ENCODE data around the gene CARS1.

CARS1 gene

GRCh38 chr11:2980168-2980840, 76.9 kb downstream of the CARS1 start:
- no peak for TF ChIP-seq CTCF (IDR thresholded peaks at IDR 0.05; ENCODE audit: poor library complexity, severe bottlenecking)
- DNase-seq (ENCODE audit: low spot score) (no peak), ATAC-seq (ENCODE audit: low read depth) (peak; percentile 55)
- H3K27ac ChIP-seq (ENCODE audit: poor library complexity, severe bottlenecking): peak overlapping the region; percentile 46
- H3K27me3 ChIP-seq (ENCODE audit: insufficient read depth, poor library complexity, severe bottlenecking): no peaks in the 10 kb centered on the region
- H3K4me1 ChIP-seq (ENCODE audit: insufficient read depth, poor library complexity, severe bottlenecking): peaks cover 11% of the 10 kb centered on the region
- H3K4me3 ChIP-seq (ENCODE audit: severe bottlenecking): no peak overlapping the region
- no peaks in the 10 kb centered on the region for H3K9me3 ChIP-seq (ENCODE audit: severe bottlenecking)
- H3K36me3 ChIP-seq (ENCODE audit: low read depth): peaks cover 71% of the 10 kb centered on the region

GRCh38 chr11:2977113-2977512, 80.1 kb downstream of the CARS1 start:
- Histone ChIP-seq H3K36me3 (ENCODE audit: low read depth) (peaks cover 90% of the 10 kb centered on the region), H3K27me3 (ENCODE audit: insufficient read depth, poor library complexity, severe bottlenecking) (no peaks in the 10 kb centered on the region), H3K9me3 (ENCODE audit: severe bottlenecking) (no peaks in the 10 kb centered on the region), H3K4me1 (ENCODE audit: insufficient read depth, poor library complexity, severe bottlenecking) (peaks cover 11% of the 10 kb centered on the region), H3K4me3 (ENCODE audit: severe bottlenecking) (no peak overlapping the region), H3K27ac (ENCODE audit: poor library complexity, severe bottlenecking) (no peak overlapping the region)
- no peak for DNase-seq (ENCODE audit: low spot score)
- TF ChIP-seq CTCF (IDR thresholded peaks at IDR 0.05; ENCODE audit: poor library complexity, severe bottlenecking): no peak
- no peak for ATAC-seq (ENCODE audit: low read depth)

- no peaks in the 10 kb centered on the region for H3K9me3 ChIP-seq (ENCODE audit: severe bottlenecking)
- DNase-seq (ENCODE audit: low spot score): no peak
- no peaks in the 10 kb centered on the region for H3K27me3 ChIP-seq (ENCODE audit: insufficient read depth, poor library complexity, severe bottlenecking)
- TF ChIP-seq CTCF (IDR thresholded peaks at IDR 0.05; ENCODE audit: poor library complexity, severe bottlenecking): no peak
- H3K4me3 ChIP-seq (ENCODE audit: severe bottlenecking): no peak overlapping the region
- ATAC-seq (ENCODE audit: low read depth): no peak
- H3K27ac ChIP-seq (ENCODE audit: poor library complexity, severe bottlenecking): no peak overlapping the region
- H3K4me1 ChIP-seq (ENCODE audit: insufficient read depth, poor library complexity, severe bottlenecking): peaks cover 11% of the 10 kb centered on the region
- peaks cover 91% of the 10 kb centered on the region for H3K36me3 ChIP-seq (ENCODE audit: low read depth)
These were observed 80.7 kb downstream of the CARS1 start for GRCh38 chr11:2976294-2977063.

- TF ChIP-seq CTCF (IDR thresholded peaks at IDR 0.05; ENCODE audit: poor library complexity, severe bottlenecking): peak; percentile 62
- H3K27ac ChIP-seq (ENCODE audit: poor library complexity, severe bottlenecking): no peak overlapping the region
- DNase-seq (ENCODE audit: low spot score): no peak
- peaks cover 98% of the 10 kb centered on the region for H3K36me3 ChIP-seq (ENCODE audit: low read depth)
- no peaks in the 10 kb centered on the region for H3K9me3 ChIP-seq (ENCODE audit: severe bottlenecking)
- ATAC-seq (ENCODE audit: low read depth): peak; percentile 78
- H3K27me3 ChIP-seq (ENCODE audit: insufficient read depth, poor library complexity, severe bottlenecking): no peaks in the 10 kb centered on the region
- peaks cover 8% of the 10 kb centered on the region for H3K4me1 ChIP-seq (ENCODE audit: insufficient read depth, poor library complexity, severe bottlenecking)
- no peak overlapping the region for H3K4me3 ChIP-seq (ENCODE audit: severe bottlenecking)
These were observed 81.6 kb downstream of the CARS1 start for GRCh38 chr11:2975594-2975993.

GRCh38 chr11:2974272-2974671, 83.0 kb downstream of the CARS1 start:
- H3K4me1 ChIP-seq (ENCODE audit: insufficient read depth, poor library complexity, severe bottlenecking): no peaks in the 10 kb centered on the region
- no peaks in the 10 kb centered on the region for H3K9me3 ChIP-seq (ENCODE audit: severe bottlenecking)
- TF ChIP-seq CTCF (IDR thresholded peaks at IDR 0.05; ENCODE audit: poor library complexity, severe bottlenecking): no peak
- no peak overlapping the region for H3K27ac ChIP-seq (ENCODE audit: poor library complexity, severe bottlenecking)
- H3K36me3 ChIP-seq (ENCODE audit: low read depth): peaks cover 100% of the 10 kb centered on the region
- ATAC-seq (ENCODE audit: low read depth) (no peak), DNase-seq (ENCODE audit: low spot score) (no peak)
- no peaks in the 10 kb centered on the region for H3K27me3 ChIP-seq (ENCODE audit: insufficient read depth, poor library complexity, severe bottlenecking)
- H3K4me3 ChIP-seq (ENCODE audit: severe bottlenecking): no peak overlapping the region
